ENCODE data around the gene SLC25A34.

DNA sequence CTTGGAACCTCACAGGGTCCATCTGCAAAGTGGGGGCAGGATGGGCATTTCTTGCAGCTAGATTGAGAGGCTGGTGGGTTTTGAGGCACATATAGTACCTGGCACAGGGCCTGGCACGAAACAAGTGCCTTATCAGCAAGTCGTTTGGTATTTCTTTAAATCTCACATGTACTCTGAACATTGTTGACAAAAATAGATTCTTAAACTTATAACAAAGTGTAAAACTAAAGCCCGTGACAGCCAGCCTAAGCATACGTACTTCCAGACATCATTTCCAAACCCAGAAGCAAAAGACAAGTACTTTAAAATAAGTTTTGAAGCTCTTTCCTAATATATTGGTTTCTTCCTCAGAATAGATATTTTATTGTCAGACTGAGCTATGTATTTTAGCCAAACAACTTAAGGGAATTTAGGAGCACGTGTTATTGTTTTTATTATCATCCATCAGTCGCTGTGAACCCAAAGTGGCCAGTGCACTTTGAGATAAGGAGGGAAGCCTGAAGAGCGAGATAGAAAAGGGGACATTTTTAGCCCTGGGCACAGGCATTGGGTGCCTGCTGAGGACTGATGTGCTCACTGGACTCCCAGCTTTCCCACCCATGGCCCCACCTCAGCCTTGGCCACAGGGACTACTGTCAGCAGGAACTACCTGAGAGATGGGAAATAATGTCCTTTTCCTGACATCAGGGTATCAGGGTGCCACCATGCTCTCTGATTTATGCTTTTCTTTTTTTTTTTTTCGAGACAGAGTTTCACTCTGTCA, 25.5 kb downstream of the SLC25A34 start:
- TF ChIP-seq, protein P1, sequence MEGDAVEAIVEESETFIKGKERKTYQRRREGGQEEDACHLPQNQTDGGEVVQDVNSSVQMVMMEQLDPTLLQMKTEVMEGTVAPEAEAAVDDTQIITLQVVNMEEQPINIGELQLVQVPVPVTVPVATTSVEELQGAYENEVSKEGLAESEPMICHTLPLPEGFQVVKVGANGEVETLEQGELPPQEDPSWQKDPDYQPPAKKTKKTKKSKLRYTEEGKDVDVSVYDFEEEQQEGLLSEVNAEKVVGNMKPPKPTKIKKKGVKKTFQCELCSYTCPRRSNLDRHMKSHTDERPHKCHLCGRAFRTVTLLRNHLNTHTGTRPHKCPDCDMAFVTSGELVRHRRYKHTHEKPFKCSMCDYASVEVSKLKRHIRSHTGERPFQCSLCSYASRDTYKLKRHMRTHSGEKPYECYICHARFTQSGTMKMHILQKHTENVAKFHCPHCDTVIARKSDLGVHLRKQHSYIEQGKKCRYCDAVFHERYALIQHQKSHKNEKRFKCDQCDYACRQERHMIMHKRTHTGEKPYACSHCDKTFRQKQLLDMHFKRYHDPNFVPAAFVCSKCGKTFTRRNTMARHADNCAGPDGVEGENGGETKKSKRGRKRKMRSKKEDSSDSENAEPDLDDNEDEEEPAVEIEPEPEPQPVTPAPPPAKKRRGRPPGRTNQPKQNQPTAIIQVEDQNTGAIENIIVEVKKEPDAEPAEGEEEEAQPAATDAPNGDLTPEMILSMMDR (IDR thresholded peaks at IDR 0.05) = no peak
- TF ChIP-seq, protein P2, sequence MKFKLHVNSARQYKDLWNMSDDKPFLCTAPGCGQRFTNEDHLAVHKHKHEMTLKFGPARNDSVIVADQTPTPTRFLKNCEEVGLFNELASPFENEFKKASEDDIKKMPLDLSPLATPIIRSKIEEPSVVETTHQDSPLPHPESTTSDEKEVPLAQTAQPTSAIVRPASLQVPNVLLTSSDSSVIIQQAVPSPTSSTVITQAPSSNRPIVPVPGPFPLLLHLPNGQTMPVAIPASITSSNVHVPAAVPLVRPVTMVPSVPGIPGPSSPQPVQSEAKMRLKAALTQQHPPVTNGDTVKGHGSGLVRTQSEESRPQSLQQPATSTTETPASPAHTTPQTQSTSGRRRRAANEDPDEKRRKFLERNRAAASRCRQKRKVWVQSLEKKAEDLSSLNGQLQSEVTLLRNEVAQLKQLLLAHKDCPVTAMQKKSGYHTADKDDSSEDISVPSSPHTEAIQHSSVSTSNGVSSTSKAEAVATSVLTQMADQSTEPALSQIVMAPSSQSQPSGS (CRISPR knock-in tag; IDR thresholded peaks at IDR 0.05; ENCODE audit: borderline replicate concordance, low read depth) = no peak
- TF ChIP-seq NR3C1 (CRISPR knock-in tag; conservative IDR thresholded peaks at IDR 0.05; ENCODE audit: low read depth) = no peak
- no peak for TF ChIP-seq SMAD3 (CRISPR knock-in tag; IDR thresholded peaks at IDR 0.05; ENCODE audit: borderline replicate concordance)
- TF ChIP-seq ATF3 (CRISPR knock-in tag; conservative IDR thresholded peaks at IDR 0.05) = no peak
- TF ChIP-seq GABPB1 (CRISPR knock-in tag; IDR thresholded peaks at IDR 0.05) = no peak
- TF ChIP-seq ESRRA (CRISPR knock-in tag; IDR thresholded peaks at IDR 0.05; ENCODE audit: borderline replicate concordance) = no peak
- no peak for TF ChIP-seq USF1 (CRISPR knock-in tag; IDR thresholded peaks at IDR 0.05)
- TF ChIP-seq E2F5 (CRISPR knock-in tag; IDR thresholded peaks at IDR 0.05) = no peak
- TF ChIP-seq MAX (CRISPR knock-in tag; IDR thresholded peaks at IDR 0.05) = no peak
- TF ChIP-seq, protein P3, sequence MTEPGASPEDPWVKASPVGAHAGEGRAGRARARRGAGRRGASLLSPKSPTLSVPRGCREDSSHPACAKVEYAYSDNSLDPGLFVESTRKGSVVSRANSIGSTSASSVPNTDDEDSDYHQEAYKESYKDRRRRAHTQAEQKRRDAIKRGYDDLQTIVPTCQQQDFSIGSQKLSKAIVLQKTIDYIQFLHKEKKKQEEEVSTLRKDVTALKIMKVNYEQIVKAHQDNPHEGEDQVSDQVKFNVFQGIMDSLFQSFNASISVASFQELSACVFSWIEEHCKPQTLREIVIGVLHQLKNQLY (CRISPR knock-in tag; IDR thresholded peaks at IDR 0.05) = no peak
- TF ChIP-seq, protein P4, sequence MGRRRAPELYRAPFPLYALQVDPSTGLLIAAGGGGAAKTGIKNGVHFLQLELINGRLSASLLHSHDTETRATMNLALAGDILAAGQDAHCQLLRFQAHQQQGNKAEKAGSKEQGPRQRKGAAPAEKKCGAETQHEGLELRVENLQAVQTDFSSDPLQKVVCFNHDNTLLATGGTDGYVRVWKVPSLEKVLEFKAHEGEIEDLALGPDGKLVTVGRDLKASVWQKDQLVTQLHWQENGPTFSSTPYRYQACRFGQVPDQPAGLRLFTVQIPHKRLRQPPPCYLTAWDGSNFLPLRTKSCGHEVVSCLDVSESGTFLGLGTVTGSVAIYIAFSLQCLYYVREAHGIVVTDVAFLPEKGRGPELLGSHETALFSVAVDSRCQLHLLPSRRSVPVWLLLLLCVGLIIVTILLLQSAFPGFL (CRISPR knock-in tag; IDR thresholded peaks at IDR 0.05; ENCODE audit: borderline replicate concordance) = no peak
- no peak for TF ChIP-seq KAT7 (CRISPR knock-in tag; IDR thresholded peaks at IDR 0.05; ENCODE audit: borderline replicate concordance)
- TF ChIP-seq, protein P5, sequence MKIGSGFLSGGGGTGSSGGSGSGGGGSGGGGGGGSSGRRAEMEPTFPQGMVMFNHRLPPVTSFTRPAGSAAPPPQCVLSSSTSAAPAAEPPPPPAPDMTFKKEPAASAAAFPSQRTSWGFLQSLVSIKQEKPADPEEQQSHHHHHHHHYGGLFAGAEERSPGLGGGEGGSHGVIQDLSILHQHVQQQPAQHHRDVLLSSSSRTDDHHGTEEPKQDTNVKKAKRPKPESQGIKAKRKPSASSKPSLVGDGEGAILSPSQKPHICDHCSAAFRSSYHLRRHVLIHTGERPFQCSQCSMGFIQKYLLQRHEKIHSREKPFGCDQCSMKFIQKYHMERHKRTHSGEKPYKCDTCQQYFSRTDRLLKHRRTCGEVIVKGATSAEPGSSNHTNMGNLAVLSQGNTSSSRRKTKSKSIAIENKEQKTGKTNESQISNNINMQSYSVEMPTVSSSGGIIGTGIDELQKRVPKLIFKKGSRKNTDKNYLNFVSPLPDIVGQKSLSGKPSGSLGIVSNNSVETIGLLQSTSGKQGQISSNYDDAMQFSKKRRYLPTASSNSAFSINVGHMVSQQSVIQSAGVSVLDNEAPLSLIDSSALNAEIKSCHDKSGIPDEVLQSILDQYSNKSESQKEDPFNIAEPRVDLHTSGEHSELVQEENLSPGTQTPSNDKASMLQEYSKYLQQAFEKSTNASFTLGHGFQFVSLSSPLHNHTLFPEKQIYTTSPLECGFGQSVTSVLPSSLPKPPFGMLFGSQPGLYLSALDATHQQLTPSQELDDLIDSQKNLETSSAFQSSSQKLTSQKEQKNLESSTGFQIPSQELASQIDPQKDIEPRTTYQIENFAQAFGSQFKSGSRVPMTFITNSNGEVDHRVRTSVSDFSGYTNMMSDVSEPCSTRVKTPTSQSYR (CRISPR knock-in tag; IDR thresholded peaks at IDR 0.05) = no peak

All from WTC11 (cell line).